Measurements from ENCODE around the gene WFDC2.

Gene WFDC2

GRCh38 chr20:45448270-45448669 is 21.3 kb upstream of the WFDC2 start:
- Histone ChIP-seq H3K9ac (ENCODE audit: low read length) (no peak overlapping the region), H2BK120ac (ENCODE audit: low read depth, low read length) (no peak overlapping the region), H3K4me2 (ENCODE audit: low read length, poor library complexity, severe bottlenecking) (no peak overlapping the region), H3K4me1 (ENCODE audit: control insufficient read depth, insufficient read depth, low read depth, low read length) (no peaks in the 10 kb centered on the region), H4K91ac (ENCODE audit: low read length) (no peak overlapping the region), H4K8ac (ENCODE audit: low read length) (no peak overlapping the region), H3K23ac (ENCODE audit: low read length in 2 of 2) (no peak overlapping the region), H3K27ac (ENCODE audit: low read length, poor library complexity, severe bottlenecking) (no peak overlapping the region), H3K79me1 (replicated peaks; ENCODE audit: low read length, poor library complexity, severe bottlenecking) (no peaks in the 10 kb centered on the region), H3K14ac (ENCODE audit: low read length in 2 of 2) (no peak overlapping the region), H3K18ac (ENCODE audit: low read depth in 1 of 2, low read length in 2 of 2) (no peak overlapping the region), H3K9me3 (ENCODE audit: control insufficient read depth, low read length) (no peaks in the 10 kb centered on the region), H3K36me3 (ENCODE audit: control insufficient read depth in 1 of 2, insufficient read depth in 2 of 2, low read depth in 1 of 2, low read length in 2 of 2) (no peaks in the 10 kb centered on the region), H2AFZ (ENCODE audit: low read depth, low read length) (no peak overlapping the region), H2BK5ac (ENCODE audit: low read depth, low read length, poor library complexity, severe bottlenecking) (no peak overlapping the region), H3K4ac (ENCODE audit: low read depth in 1 of 2, low read length in 2 of 2) (no peak overlapping the region), H2AK5ac (ENCODE audit: low read length, severe bottlenecking) (no peak overlapping the region), H2BK12ac (ENCODE audit: low read length in 2 of 2) (no peak overlapping the region), H3K4me3 (ENCODE audit: insufficient read depth in 1 of 2, low read depth in 1 of 2, low read length in 2 of 2) (peak overlapping the region in 1 of 2 experiments; percentile 15), H3K27me3 (ENCODE audit: control insufficient read depth in 1 of 2, insufficient read depth in 1 of 2, low read length in 2 of 2) (peaks cover 40 to 46% of the 10 kb centered on the region in 2 experiments), H2BK15ac (ENCODE audit: low read depth, poor library complexity, severe bottlenecking) (no peak overlapping the region)
- DNase-seq: no peak
- WGBS: no CpG with 5 or more reads among the region's 6 CpGs

- Histone ChIP-seq H4K8ac (ENCODE audit: low read length) (no peak overlapping the region), H4K91ac (ENCODE audit: low read length) (no peak overlapping the region), H3K23ac (ENCODE audit: low read length in 2 of 2) (no peak overlapping the region), H3K4me1 (ENCODE audit: control insufficient read depth, insufficient read depth, low read depth, low read length) (no peaks in the 10 kb centered on the region), H3K9me3 (ENCODE audit: control insufficient read depth, low read length) (no peaks in the 10 kb centered on the region), H3K27ac (ENCODE audit: low read length, poor library complexity, severe bottlenecking) (no peak overlapping the region), H2BK12ac (ENCODE audit: low read length in 2 of 2) (no peak overlapping the region), H3K18ac (ENCODE audit: low read depth in 1 of 2, low read length in 2 of 2) (no peak overlapping the region), H3K79me1 (replicated peaks; ENCODE audit: low read length, poor library complexity, severe bottlenecking) (no peaks in the 10 kb centered on the region), H3K4ac (ENCODE audit: low read depth in 1 of 2, low read length in 2 of 2) (no peak overlapping the region), H3K27me3 (ENCODE audit: control insufficient read depth in 1 of 2, insufficient read depth in 1 of 2, low read length in 2 of 2) (peaks cover 41 to 51% of the 10 kb centered on the region in 2 experiments), H3K14ac (ENCODE audit: low read length in 2 of 2) (no peak overlapping the region), H3K4me2 (ENCODE audit: low read length, poor library complexity, severe bottlenecking) (no peak overlapping the region), H2BK120ac (ENCODE audit: low read depth, low read length) (no peak overlapping the region), H2BK15ac (ENCODE audit: low read depth, poor library complexity, severe bottlenecking) (no peak overlapping the region), H2BK5ac (ENCODE audit: low read depth, low read length, poor library complexity, severe bottlenecking) (no peak overlapping the region), H3K36me3 (ENCODE audit: control insufficient read depth in 1 of 2, insufficient read depth in 2 of 2, low read depth in 1 of 2, low read length in 2 of 2) (no peaks in the 10 kb centered on the region), H2AFZ (ENCODE audit: low read depth, low read length) (no peak overlapping the region), H2AK5ac (ENCODE audit: low read length, severe bottlenecking) (no peak overlapping the region), H3K4me3 (ENCODE audit: insufficient read depth in 1 of 2, low read depth in 1 of 2, low read length in 2 of 2) (no peak overlapping the region), H3K9ac (ENCODE audit: low read length) (no peak overlapping the region)
- DNase-seq: no peak
- 61% methylated on average over 3 of the region's 3 CpGs for WGBS
Measured at GRCh38 chr20:45449528-45449927, 20.0 kb upstream of the WFDC2 start.

GRCh38 chr20:45450097-45450818 is 19.3 kb upstream of the WFDC2 start:
- H3K4ac ChIP-seq (ENCODE audit: low read depth in 1 of 2, low read length in 2 of 2): no peak overlapping the region
- no peak overlapping the region for H4K91ac ChIP-seq (ENCODE audit: low read length)
- no peak overlapping the region for H3K14ac ChIP-seq (ENCODE audit: low read length in 2 of 2)
- no peak overlapping the region for H2BK15ac ChIP-seq (ENCODE audit: low read depth, poor library complexity, severe bottlenecking)
- H3K36me3 ChIP-seq (ENCODE audit: control insufficient read depth in 1 of 2, insufficient read depth in 2 of 2, low read depth in 1 of 2, low read length in 2 of 2): no peaks in the 10 kb centered on the region
- no peak overlapping the region for H3K23ac ChIP-seq (ENCODE audit: low read length in 2 of 2)
- H2BK12ac ChIP-seq (ENCODE audit: low read length in 2 of 2): no peak overlapping the region
- no peak overlapping the region for H3K9ac ChIP-seq (ENCODE audit: low read length)
- no peaks in the 10 kb centered on the region for H3K9me3 ChIP-seq (ENCODE audit: control insufficient read depth, low read length)
- H4K8ac ChIP-seq (ENCODE audit: low read length): no peak overlapping the region
- H3K4me3 ChIP-seq (ENCODE audit: insufficient read depth in 1 of 2, low read depth in 1 of 2, low read length in 2 of 2): no peak overlapping the region
- H3K27ac ChIP-seq (ENCODE audit: low read length, poor library complexity, severe bottlenecking): no peak overlapping the region
- no peak overlapping the region for H3K4me2 ChIP-seq (ENCODE audit: low read length, poor library complexity, severe bottlenecking)
- DNase-seq: peak; percentile 33
- no peaks in the 10 kb centered on the region for H3K79me1 ChIP-seq (replicated peaks; ENCODE audit: low read length, poor library complexity, severe bottlenecking)
- H2BK120ac ChIP-seq (ENCODE audit: low read depth, low read length): no peak overlapping the region
- WGBS: 86% methylated on average over 4 of the region's 5 CpGs
- no peak overlapping the region for H2AK5ac ChIP-seq (ENCODE audit: low read length, severe bottlenecking)
- H3K18ac ChIP-seq (ENCODE audit: low read depth in 1 of 2, low read length in 2 of 2): no peak overlapping the region
- no peak overlapping the region for H2AFZ ChIP-seq (ENCODE audit: low read depth, low read length)
- H2BK5ac ChIP-seq (ENCODE audit: low read depth, low read length, poor library complexity, severe bottlenecking): no peak overlapping the region
- H3K4me1 ChIP-seq (ENCODE audit: control insufficient read depth, insufficient read depth, low read depth, low read length): no peaks in the 10 kb centered on the region
- H3K27me3 ChIP-seq (ENCODE audit: control insufficient read depth in 1 of 2, insufficient read depth in 1 of 2, low read length in 2 of 2): peaks cover 41 to 48% of the 10 kb centered on the region in 2 experiments

DNA sequence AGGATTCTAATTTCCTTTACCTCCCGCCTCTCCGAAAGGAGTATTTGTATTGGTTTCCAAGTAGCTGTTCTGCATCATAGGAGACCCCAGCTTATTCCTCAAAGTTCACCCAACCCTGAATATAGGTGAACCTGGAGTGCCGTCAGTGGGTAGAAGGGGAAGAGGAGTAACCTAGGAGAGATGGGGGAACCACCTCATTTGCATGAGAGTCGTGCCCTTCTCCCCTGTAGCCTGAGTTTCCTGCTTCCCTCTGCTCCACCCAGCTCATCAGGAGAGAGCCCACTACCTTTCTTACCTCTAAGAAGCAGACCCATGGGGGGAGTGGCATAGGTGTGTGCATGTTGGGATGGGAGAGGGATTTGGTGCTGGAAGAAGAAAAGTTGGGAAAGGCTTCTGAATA is 17.3 kb upstream of the WFDC2 start:
- Histone ChIP-seq H3K36me3 (ENCODE audit: control insufficient read depth in 1 of 2, insufficient read depth in 2 of 2, low read depth in 1 of 2, low read length in 2 of 2) (no peaks in the 10 kb centered on the region), H2BK15ac (ENCODE audit: low read depth, poor library complexity, severe bottlenecking) (no peak overlapping the region), H3K4me1 (ENCODE audit: control insufficient read depth, insufficient read depth, low read depth, low read length) (no peaks in the 10 kb centered on the region), H3K4me2 (ENCODE audit: low read length, poor library complexity, severe bottlenecking) (no peak overlapping the region), H3K4ac (ENCODE audit: low read depth in 1 of 2, low read length in 2 of 2) (no peak overlapping the region), H3K27ac (ENCODE audit: low read length, poor library complexity, severe bottlenecking) (no peak overlapping the region), H2BK5ac (ENCODE audit: low read depth, low read length, poor library complexity, severe bottlenecking) (no peak overlapping the region), H3K4me3 (ENCODE audit: insufficient read depth in 1 of 2, low read depth in 1 of 2, low read length in 2 of 2) (no peak overlapping the region), H3K9ac (ENCODE audit: low read length) (no peak overlapping the region), H4K8ac (ENCODE audit: low read length) (no peak overlapping the region), H3K79me1 (replicated peaks; ENCODE audit: low read length, poor library complexity, severe bottlenecking) (no peaks in the 10 kb centered on the region), H4K91ac (ENCODE audit: low read length) (no peak overlapping the region), H3K9me3 (ENCODE audit: control insufficient read depth, low read length) (no peaks in the 10 kb centered on the region), H3K18ac (ENCODE audit: low read depth in 1 of 2, low read length in 2 of 2) (no peak overlapping the region), H3K27me3 (ENCODE audit: control insufficient read depth in 1 of 2, insufficient read depth in 1 of 2, low read length in 2 of 2) (peaks cover 32 to 36% of the 10 kb centered on the region in 2 experiments), H2AK5ac (ENCODE audit: low read length, severe bottlenecking) (no peak overlapping the region), H3K23ac (ENCODE audit: low read length in 2 of 2) (no peak overlapping the region), H3K14ac (ENCODE audit: low read length in 2 of 2) (no peak overlapping the region), H2BK120ac (ENCODE audit: low read depth, low read length) (no peak overlapping the region), H2AFZ (ENCODE audit: low read depth, low read length) (no peak overlapping the region), H2BK12ac (ENCODE audit: low read length in 2 of 2) (no peak overlapping the region)
- DNase-seq: no peak
- WGBS: 33% methylated on average over 1 of the region's 4 CpGs
